HG02938 (cell line): Measurements from ENCODE around the gene KIFC1.
"Not testable (repeated sequence)": the region's sequence is repeated elsewhere in the genome, so short reads cannot be mapped to it uniquely, and the experiment has no call there.

ENCODE experiments used
- ATAC-seq: cut with Tn5 transposase; IDR thresholded peaks from one replicate; pipeline ENCODE4 v1.9.1; 2021; ENCODE audit warnings: mild to moderate bottlenecking, moderate library complexity; ENCODE audit not compliant: unreplicated experiment

KIFC1 gene

GRCh38 chr6:33391278-33391921 is at the start of gene KIFC1:
Gene KIFC1 (plus strand): TSS chr6:33391823. CDS start chr6:33391986, 163 bp downstream.
- ATAC-seq: peak; percentile 87

- not testable (repeated sequence) for ATAC-seq
These were observed 48.0 kb upstream of the KIFC1 start for GRCh38 chr6:33343606-33343952.

- no peak for ATAC-seq
These were observed 47.5 kb upstream of the KIFC1 start for GRCh38 chr6:33343953-33344611.

- no peak for ATAC-seq
These were observed 46.6 kb upstream of the KIFC1 start for GRCh38 chr6:33344701-33345697.

GRCh38 chr6:33346972-33347371 is 44.7 kb upstream of the KIFC1 start:
- not testable (repeated sequence) for ATAC-seq

GRCh38 chr6:33347816-33348215 is 43.8 kb upstream of the KIFC1 start:
- no peak for ATAC-seq

GRCh38 chr6:33355860-33356259 is 35.8 kb upstream of the KIFC1 start:
- ATAC-seq: not testable (repeated sequence)

GRCh38 chr6:33356295-33356694 is 35.3 kb upstream of the KIFC1 start:
- no peak for ATAC-seq

- not testable (repeated sequence) for ATAC-seq
These were observed 34.3 kb upstream of the KIFC1 start for GRCh38 chr6:33357160-33357871.

GRCh38 chr6:33359331-33359730 is 32.3 kb upstream of the KIFC1 start:
- ATAC-seq: no peak

GRCh38 chr6:33363486-33363885 is 28.1 kb upstream of the KIFC1 start:
- ATAC-seq: not testable (repeated sequence)

- not testable (repeated sequence) for ATAC-seq
These were observed 27.0 kb upstream of the KIFC1 start for GRCh38 chr6:33364475-33365205.

- not testable (repeated sequence) for ATAC-seq
These were observed 26.2 kb upstream of the KIFC1 start for GRCh38 chr6:33365206-33365971.

- no peak for ATAC-seq
These were observed 24.5 kb upstream of the KIFC1 start for GRCh38 chr6:33367009-33367714.

GRCh38 chr6:33367715-33368025 is 24.0 kb upstream of the KIFC1 start:
- not testable (repeated sequence) for ATAC-seq

- ATAC-seq: not testable (repeated sequence)
These were observed 19.7 kb upstream of the KIFC1 start for GRCh38 chr6:33371901-33372300.

GRCh38 chr6:33372526-33373123 is 19.0 kb upstream of the KIFC1 start:
- no peak for ATAC-seq
